ENCODE measurements around the gene PDCL2.

GRCh38 chr4:55543858-55544257 lies 48.2 kb downstream of the PDCL2 start:
- TF ChIP-seq GATA3 (IDR thresholded peaks at IDR 0.05; ENCODE audit: low read depth, low read length) = no peak
- TF ChIP-seq GATA2 (IDR thresholded peaks at IDR 0.05; ENCODE audit: low read depth, low read length) = no peak
